Stimulated activated CD8-positive, alpha-beta memory T cell treated with anti-CD3 and anti-CD28 coated beads, Interleukin-7, amount 100 ng/mL, for 24 hours (primary cell): Measurements from ENCODE around the gene CEACAM7.
A peak's percentile ranks its signal among the peaks of the same experiment; 100 is the strongest.
"Not testable (repeated sequence)": the region's sequence is repeated elsewhere in the genome, so short reads cannot be mapped to it uniquely, and the experiment has no call there.

Experiments used
- DNase-seq: peaks from one replicate; pipeline ENCODE4 v3.0.0-alpha.2; 2020; ENCODE audit warnings: low read depth

The CEACAM7 gene

GRCh38 chr19:41688098-41688497, at the start of gene CEACAM7:
CEACAM7 (minus strand) TSS chr19:41688270; CDS start chr19:41688165, 105 bp downstream.
- DNase-seq, result no peak

- no peak for DNase-seq
These were observed 47.1 kb upstream of the CEACAM7 start for GRCh38 chr19:41735071-41735600.

- no peak for DNase-seq
These were observed 46.5 kb upstream of the CEACAM7 start for GRCh38 chr19:41734585-41734984.

GRCh38 chr19:41734156-41734555, 46.1 kb upstream of the CEACAM7 start:
- no peak for DNase-seq

- no peak for DNase-seq
These were observed 38.4 kb upstream of the CEACAM7 start for GRCh38 chr19:41726493-41726892.

GRCh38 chr19:41720103-41720502, 32.0 kb upstream of the CEACAM7 start:
- DNase-seq, result no peak

GRCh38 chr19:41718761-41719160, 30.7 kb upstream of the CEACAM7 start:
- DNase-seq, result no peak

- no peak for DNase-seq
These were observed 26.5 kb upstream of the CEACAM7 start for GRCh38 chr19:41714598-41714997.

- DNase-seq, result no peak
These were observed 23.5 kb upstream of the CEACAM7 start for GRCh38 chr19:41711376-41712261.

GRCh38 chr19:41709951-41710645, 22.0 kb upstream of the CEACAM7 start:
- DNase-seq, result no peak

- DNase-seq, result not testable (repeated sequence)
These were observed 21.4 kb upstream of the CEACAM7 start for GRCh38 chr19:41709516-41709915.

GRCh38 chr19:41708481-41708880, 20.4 kb upstream of the CEACAM7 start, which contains the start of gene CEACAM5:
CEACAM5 (plus strand) TSS chr19:41708626; CDS start chr19:41708732, 106 bp downstream.
- DNase-seq, result no peak

- no peak for DNase-seq
These were observed 19.9 kb upstream of the CEACAM7 start for GRCh38 chr19:41707871-41708371.

- DNase-seq, result no peak
These were observed 19.4 kb upstream of the CEACAM7 start for GRCh38 chr19:41707502-41707812.

GRCh38 chr19:41706741-41707501, 18.9 kb upstream of the CEACAM7 start:
- peak; percentile 31 for DNase-seq

- no peak for DNase-seq
These were observed 17.5 kb upstream of the CEACAM7 start for GRCh38 chr19:41705393-41706174.

GRCh38 chr19:41703602-41704293, 15.7 kb upstream of the CEACAM7 start:
- no peak for DNase-seq

- no peak for DNase-seq
These were observed 14.1 kb upstream of the CEACAM7 start for GRCh38 chr19:41702171-41702651.

GRCh38 chr19:41701401-41702075, 13.5 kb upstream of the CEACAM7 start:
- no peak for DNase-seq
